Measurements from ENCODE around the gene SDC1.
"Not testable (repeated sequence)": the region's sequence is repeated elsewhere in the genome, so short reads cannot be mapped to it uniquely, and the experiment has no call there.

SDC1 gene

DNA sequence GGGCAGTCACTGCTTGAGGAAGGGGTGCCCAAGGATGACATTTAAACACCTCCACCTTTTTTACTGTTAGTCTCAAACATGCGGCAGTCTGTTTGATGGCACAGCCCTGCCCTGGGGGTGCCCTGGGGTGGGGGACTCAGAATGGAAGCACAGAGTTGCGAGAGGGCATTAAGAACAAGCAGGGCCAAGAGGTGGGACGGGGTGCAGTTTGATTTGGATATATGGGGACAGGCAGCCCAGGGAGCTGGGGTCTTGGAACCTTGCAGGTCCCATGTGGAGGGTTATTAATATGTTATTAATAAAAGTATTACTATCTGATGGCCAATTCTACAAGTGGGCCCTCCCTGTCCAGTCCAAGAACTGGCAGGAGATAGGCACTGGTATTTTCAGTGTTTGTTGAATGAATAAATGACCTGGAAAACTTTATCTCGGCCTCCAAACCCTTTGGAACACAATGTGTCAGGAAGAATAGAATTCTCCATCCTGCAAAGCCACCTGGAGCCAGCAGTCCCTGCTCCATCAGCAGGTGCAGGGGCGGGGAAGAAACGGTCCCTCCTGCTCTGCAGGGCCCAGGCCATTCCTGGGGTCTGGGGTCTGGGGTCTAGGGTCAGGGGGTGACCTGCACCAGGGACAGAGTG lies 25.2 kb downstream of the SDC1 start:
- Histone ChIP-seq H3K4me3 (ENCODE audit: low read length) (no peak overlapping the region), H3K9ac (ENCODE audit: low read length) (no peak overlapping the region), H3K27me3 (replicated peaks; ENCODE audit: control insufficient read depth, insufficient read depth, low read length) (no peaks in the 10 kb centered on the region), H3K36me3 (ENCODE audit: control insufficient read depth, insufficient read depth, low read length, severe bottlenecking) (no peaks in the 10 kb centered on the region), H3K4me1 (ENCODE audit: control insufficient read depth, insufficient read depth, low read length) (no peaks in the 10 kb centered on the region), H3K9me3 (ENCODE audit: control insufficient read depth, low read length) (no peaks in the 10 kb centered on the region)
- no peak for DNase-seq (ENCODE audit: low read depth)

DNA sequence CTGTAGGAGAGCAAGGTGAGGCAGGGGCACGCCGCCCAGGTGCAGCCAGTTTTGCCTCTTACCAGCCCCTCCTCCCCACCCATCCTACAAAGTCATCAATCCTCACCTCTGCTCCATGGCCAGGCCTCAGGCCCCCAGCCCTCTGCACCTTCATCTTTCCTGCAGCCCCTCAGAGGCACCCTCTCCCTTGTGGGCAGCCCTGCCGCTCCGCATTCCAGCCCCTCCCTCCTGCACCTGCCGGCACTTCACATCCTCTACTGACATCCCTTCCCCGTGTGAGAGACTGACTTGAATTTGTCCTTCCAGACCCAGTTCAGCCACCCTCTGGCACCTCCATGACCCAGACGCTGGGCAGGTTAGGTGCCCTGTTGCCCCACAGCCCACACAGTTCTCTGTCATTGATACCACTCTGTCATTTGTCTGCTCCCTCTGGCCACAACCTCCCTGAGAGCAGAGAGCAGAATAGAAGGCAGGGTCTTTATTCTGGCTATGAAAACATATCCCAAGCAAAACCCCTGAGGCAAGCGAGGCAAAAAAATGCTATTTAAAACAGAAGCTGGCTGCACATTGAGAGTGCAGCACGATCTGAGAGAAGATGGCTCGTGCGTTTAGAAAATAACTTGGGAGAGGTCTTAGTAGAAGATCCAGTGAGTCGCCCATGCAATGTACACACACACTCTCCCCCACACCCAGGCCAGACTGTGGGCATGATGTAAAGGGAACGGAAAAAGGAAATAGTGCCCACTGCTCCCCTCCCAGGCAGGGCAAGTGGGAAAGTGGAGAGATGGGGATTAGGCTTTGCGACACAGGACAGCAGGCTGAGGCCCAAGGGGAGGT lies 25.9 kb downstream of the SDC1 start:
- Histone ChIP-seq H3K9me3 (ENCODE audit: control insufficient read depth, low read length) (no peaks in the 10 kb centered on the region), H3K27me3 (replicated peaks; ENCODE audit: control insufficient read depth, insufficient read depth, low read length) (no peaks in the 10 kb centered on the region), H3K36me3 (ENCODE audit: control insufficient read depth, insufficient read depth, low read length, severe bottlenecking) (no peaks in the 10 kb centered on the region), H3K9ac (ENCODE audit: low read length) (no peak overlapping the region), H3K4me1 (ENCODE audit: control insufficient read depth, insufficient read depth, low read length) (no peaks in the 10 kb centered on the region), H3K4me3 (ENCODE audit: low read length) (no peak overlapping the region)
- no peak for DNase-seq (ENCODE audit: low read depth)

DNA sequence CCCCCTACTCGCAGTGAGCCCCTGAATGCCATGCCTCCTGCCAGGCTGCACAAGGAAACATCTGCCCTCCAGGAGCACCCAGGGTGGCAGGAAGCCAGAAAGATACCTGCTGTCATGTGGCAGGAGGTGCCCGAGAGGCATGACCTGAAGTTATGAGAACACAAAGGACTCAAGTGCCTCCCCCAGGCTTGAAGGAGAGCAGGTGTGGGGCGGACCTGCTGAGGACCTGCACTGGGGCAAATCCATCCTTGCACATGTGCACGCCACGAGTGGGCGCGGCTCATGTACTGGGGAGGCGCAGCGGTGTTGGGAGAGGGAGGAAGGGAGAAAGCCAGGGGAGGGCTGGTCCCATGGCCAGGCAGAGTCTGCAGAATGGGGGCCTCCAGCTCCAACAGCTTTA lies 26.9 kb downstream of the SDC1 start:
- Histone ChIP-seq H3K9ac (ENCODE audit: low read length) (no peak overlapping the region), H3K27me3 (replicated peaks; ENCODE audit: control insufficient read depth, insufficient read depth, low read length) (no peaks in the 10 kb centered on the region), H3K9me3 (ENCODE audit: control insufficient read depth, low read length) (no peaks in the 10 kb centered on the region), H3K36me3 (ENCODE audit: control insufficient read depth, insufficient read depth, low read length, severe bottlenecking) (no peaks in the 10 kb centered on the region), H3K4me3 (ENCODE audit: low read length) (no peak overlapping the region), H3K4me1 (ENCODE audit: control insufficient read depth, insufficient read depth, low read length) (no peaks in the 10 kb centered on the region)
- DNase-seq (ENCODE audit: low read depth), result no peak

DNA sequence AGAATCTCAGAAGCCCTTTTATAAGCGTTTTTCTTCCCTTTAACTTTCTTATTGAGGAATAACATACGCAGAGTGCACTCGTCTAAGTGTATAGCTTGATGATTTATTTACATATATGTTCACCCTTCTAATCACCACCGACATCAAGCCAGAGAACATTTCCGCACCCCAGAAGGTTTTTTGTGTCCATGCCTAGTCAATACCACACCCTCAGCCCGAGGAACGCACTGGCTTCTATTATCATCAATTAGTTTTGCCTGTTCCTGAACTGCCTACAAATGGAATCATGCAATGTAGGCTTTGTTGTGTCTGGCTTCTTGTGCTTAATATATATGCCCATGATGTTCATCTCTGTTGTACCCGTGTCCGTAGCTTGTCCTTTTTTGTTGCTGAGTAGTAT lies 27.7 kb downstream of the SDC1 start:
- H3K4me3 ChIP-seq (ENCODE audit: low read length), result no peak overlapping the region
- no peaks in the 10 kb centered on the region for H3K4me1 ChIP-seq (ENCODE audit: control insufficient read depth, insufficient read depth, low read length)
- no peaks in the 10 kb centered on the region for H3K9me3 ChIP-seq (ENCODE audit: control insufficient read depth, low read length)
- H3K36me3 ChIP-seq (ENCODE audit: control insufficient read depth, insufficient read depth, low read length, severe bottlenecking), result no peaks in the 10 kb centered on the region
- no peak overlapping the region for H3K9ac ChIP-seq (ENCODE audit: low read length)
- no peak for DNase-seq (ENCODE audit: low read depth)
- no peaks in the 10 kb centered on the region for H3K27me3 ChIP-seq (replicated peaks; ENCODE audit: control insufficient read depth, insufficient read depth, low read length)

DNA sequence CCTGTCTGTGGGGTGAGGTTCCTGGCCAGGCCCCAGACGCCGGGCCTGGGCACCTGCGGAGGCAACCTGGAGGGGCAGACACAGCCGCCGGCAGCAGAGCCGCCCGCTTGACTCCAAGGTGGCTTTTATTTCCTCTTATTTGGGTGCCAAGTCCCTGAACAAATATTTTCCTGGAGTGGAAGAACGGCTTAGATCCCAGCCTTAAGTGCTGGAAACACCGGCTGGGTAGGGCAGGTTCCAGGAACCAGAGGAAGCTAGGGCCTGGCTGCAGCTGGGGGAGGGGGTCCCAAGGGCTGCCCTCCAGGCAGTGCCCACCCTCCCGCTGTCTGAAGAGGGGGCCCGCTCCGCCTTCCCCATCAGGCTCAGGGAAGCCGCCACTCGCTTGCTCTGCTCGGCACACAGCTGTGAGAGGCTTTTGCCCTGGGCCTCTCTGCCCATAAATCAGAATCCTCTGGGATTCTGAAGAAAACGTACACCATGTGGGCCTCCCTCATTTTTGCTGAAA lies 28.2 kb downstream of the SDC1 start:
- Histone ChIP-seq H3K9ac (ENCODE audit: low read length) (no peak overlapping the region), H3K4me1 (ENCODE audit: control insufficient read depth, insufficient read depth, low read length) (no peaks in the 10 kb centered on the region), H3K36me3 (ENCODE audit: control insufficient read depth, insufficient read depth, low read length, severe bottlenecking) (no peaks in the 10 kb centered on the region), H3K4me3 (ENCODE audit: low read length) (no peak overlapping the region), H3K9me3 (ENCODE audit: control insufficient read depth, low read length) (no peaks in the 10 kb centered on the region), H3K27me3 (replicated peaks; ENCODE audit: control insufficient read depth, insufficient read depth, low read length) (no peaks in the 10 kb centered on the region)
- no peak for DNase-seq (ENCODE audit: low read depth)

DNA sequence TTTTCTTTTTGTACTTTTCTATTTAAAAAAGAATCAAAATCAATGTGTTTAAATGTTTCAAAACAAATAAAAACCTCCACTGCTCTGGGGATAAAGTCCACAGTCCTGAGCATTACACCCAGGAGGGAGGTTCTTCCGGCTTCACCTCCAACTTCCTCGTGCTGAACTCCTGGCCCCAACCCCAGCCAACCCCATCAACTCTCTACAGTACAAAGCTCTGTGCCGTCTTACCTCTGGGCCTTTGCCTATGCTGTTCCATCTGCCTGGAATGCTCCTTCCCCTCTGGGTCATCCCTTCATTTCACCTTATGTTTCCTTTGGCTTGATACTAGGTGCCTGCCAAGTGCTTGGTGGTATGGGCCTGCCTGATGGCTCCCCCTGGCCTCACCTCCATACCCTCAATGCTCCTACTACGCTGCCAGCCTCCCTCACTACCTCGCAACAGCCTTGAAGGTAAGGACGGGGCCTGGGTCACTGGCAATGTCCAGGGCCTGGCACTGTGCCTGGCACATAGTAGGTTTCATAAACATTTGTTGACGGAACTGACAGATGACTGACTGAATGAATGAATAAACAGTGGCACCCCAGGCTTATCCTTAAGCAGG lies 28.8 kb downstream of the SDC1 start:
- H3K9ac ChIP-seq (ENCODE audit: low read length), result no peak overlapping the region
- no peaks in the 10 kb centered on the region for H3K9me3 ChIP-seq (ENCODE audit: control insufficient read depth, low read length)
- H3K36me3 ChIP-seq (ENCODE audit: control insufficient read depth, insufficient read depth, low read length, severe bottlenecking), result no peaks in the 10 kb centered on the region
- no peaks in the 10 kb centered on the region for H3K27me3 ChIP-seq (replicated peaks; ENCODE audit: control insufficient read depth, insufficient read depth, low read length)
- no peak overlapping the region for H3K4me3 ChIP-seq (ENCODE audit: low read length)
- no peak for DNase-seq (ENCODE audit: low read depth)
- no peaks in the 10 kb centered on the region for H3K4me1 ChIP-seq (ENCODE audit: control insufficient read depth, insufficient read depth, low read length)

DNA sequence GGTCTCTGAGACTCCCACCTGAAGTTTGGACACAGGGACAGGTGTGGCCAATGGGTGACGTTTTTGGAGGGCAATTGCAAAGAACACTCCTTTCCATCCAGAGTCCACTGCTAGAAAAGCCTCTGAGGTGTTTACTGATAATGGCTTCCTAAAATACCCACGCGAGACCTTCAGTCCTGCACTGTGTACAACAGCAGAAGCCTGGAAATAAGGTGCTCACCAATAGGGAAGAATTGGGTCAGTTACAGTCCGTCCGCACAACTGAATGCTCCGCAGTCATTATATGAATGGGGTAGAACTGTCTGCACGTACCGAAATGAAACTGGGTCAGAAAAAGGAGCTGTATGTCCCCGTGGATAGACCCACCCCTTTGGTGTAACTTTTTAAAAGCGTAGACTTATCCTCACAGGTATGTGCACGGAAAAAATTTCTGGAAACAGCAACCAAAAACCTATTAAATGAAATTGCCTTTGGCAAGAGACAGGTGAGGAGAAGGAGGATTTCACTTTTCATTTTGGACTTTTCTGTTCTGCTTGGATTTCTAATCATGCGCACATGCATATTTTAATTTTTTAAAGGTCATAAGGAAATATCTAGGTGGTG lies 29.4 kb downstream of the SDC1 start:
- no peak for DNase-seq (ENCODE audit: low read depth)
- Histone ChIP-seq H3K9ac (ENCODE audit: low read length) (no peak overlapping the region), H3K36me3 (ENCODE audit: control insufficient read depth, insufficient read depth, low read length, severe bottlenecking) (no peaks in the 10 kb centered on the region), H3K9me3 (ENCODE audit: control insufficient read depth, low read length) (no peaks in the 10 kb centered on the region), H3K27me3 (replicated peaks; ENCODE audit: control insufficient read depth, insufficient read depth, low read length) (no peaks in the 10 kb centered on the region), H3K4me3 (ENCODE audit: low read length) (no peak overlapping the region), H3K4me1 (ENCODE audit: control insufficient read depth, insufficient read depth, low read length) (no peaks in the 10 kb centered on the region)

DNA sequence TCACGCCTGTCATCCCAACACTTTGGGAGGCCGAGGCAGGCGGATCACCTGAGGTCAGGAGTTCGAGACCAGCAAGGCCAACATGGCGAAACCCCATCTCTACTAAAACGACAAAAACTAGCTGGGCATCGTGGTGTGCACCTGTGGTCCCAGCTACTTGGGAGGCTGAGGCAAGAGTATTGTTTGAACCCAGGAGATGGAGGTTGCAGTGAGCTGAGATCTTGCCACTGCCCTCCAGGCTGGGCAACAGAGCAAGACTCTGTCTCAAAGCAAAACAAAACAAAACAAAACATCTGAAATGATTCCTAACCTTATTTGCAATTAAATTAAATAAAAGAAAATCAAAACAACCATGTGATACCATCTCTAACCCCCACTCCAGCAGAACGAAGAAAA lies 29.9 kb downstream of the SDC1 start:
- H3K4me1 ChIP-seq (ENCODE audit: control insufficient read depth, insufficient read depth, low read length); H3K4me3 ChIP-seq (ENCODE audit: low read length); H3K27me3 ChIP-seq (replicated peaks; ENCODE audit: control insufficient read depth, insufficient read depth, low read length): not testable (repeated sequence)

DNA sequence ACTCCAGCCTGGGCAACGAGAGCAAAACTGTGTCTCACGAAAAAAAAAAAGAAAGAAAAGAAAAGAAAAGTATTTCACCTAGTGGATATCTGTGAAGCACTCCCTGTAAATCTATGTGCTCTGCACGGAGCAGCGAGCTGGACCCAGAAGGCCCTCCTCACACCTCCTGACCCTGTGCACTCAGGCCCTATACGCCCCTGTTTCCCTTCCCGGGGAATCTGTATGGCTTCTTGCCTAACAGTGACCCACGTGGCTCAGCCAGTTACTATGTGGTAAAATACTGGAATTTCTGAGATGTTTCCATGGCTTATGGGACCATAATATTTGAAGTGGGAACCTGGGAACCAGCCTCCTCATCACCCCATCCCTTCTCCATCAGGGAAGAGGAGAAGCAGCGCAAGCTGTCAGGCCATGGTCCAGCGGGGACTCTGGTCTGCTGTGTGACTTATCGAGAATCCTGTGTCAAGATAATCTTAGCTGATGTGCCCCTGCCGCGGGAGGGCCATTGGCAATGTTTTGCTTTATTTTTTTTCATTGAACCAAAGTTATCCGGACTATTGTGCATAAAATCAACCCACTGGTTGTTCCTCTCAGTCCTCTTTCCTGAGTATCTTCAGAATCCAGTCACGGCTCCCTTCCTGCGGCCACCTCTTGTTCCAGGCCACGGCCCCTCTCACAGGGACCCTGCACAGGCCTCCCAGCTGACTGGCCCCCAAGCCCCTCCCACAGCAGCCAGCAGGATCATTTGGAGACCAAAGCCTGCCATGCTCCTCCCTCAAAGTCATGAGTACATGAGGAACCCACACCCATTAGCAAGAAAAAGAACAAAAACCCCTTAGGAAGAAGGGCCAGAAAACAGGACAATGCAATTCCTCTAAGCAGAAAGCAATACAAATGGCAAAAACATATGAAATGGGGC lies 30.6 kb downstream of the SDC1 start:
- Histone ChIP-seq H3K9me3 (ENCODE audit: control insufficient read depth, low read length) (no peaks in the 10 kb centered on the region), H3K9ac (ENCODE audit: low read length) (no peak overlapping the region)

More for the DNA sequence above, 29.9 kb downstream of the SDC1 start:
- not testable (repeated sequence) for H3K36me3 ChIP-seq (ENCODE audit: control insufficient read depth, insufficient read depth, low read length, severe bottlenecking); H3K9me3 ChIP-seq (ENCODE audit: control insufficient read depth, low read length); DNase-seq (ENCODE audit: low read depth); H3K9ac ChIP-seq (ENCODE audit: low read length)

DNA sequence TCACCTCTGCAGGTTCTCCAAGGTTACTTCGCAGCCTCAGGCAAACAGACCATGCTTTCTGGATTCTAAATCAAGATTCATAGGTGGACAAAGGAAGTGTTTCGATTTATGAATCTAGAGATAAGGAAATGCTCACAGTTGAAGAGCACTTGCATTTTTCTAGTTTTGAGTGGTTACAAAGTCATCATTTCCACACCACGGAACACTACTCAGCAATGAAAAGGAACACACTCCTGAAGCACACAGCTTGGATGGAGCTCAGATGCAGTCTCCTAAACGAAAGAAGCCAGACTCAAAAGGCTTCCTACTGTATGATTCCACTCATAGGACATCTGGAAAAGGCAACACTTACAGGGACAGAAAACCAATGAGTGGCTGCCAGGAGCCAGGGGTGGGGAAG lies 31.7 kb downstream of the SDC1 start:
- no peak for DNase-seq (ENCODE audit: low read depth)
- no peak overlapping the region for H3K4me3 ChIP-seq (ENCODE audit: low read length)

More for the DNA sequence above, 30.6 kb downstream of the SDC1 start:
- DNase-seq (ENCODE audit: low read depth), result no peak
- Histone ChIP-seq H3K4me1 (ENCODE audit: control insufficient read depth, insufficient read depth, low read length) (no peaks in the 10 kb centered on the region), H3K36me3 (ENCODE audit: control insufficient read depth, insufficient read depth, low read length, severe bottlenecking) (no peaks in the 10 kb centered on the region), H3K4me3 (ENCODE audit: low read length) (no peak overlapping the region), H3K27me3 (replicated peaks; ENCODE audit: control insufficient read depth, insufficient read depth, low read length) (no peaks in the 10 kb centered on the region)

More for the DNA sequence above, 31.7 kb downstream of the SDC1 start:
- no peaks in the 10 kb centered on the region for H3K27me3 ChIP-seq (replicated peaks; ENCODE audit: control insufficient read depth, insufficient read depth, low read length)
- H3K9me3 ChIP-seq (ENCODE audit: control insufficient read depth, low read length), result no peaks in the 10 kb centered on the region
- H3K4me1 ChIP-seq (ENCODE audit: control insufficient read depth, insufficient read depth, low read length), result no peaks in the 10 kb centered on the region
- no peaks in the 10 kb centered on the region for H3K36me3 ChIP-seq (ENCODE audit: control insufficient read depth, insufficient read depth, low read length, severe bottlenecking)
- H3K9ac ChIP-seq (ENCODE audit: low read length), result no peak overlapping the region
